Activated CD4-positive, alpha-beta T cell treated with anti-CD3 and anti-CD28 coated beads for 24 hours (primary cell): ENCODE results near the gene SLC9A7.
"Not testable (repeated sequence)": the region's sequence is repeated elsewhere in the genome, so short reads cannot be mapped to it uniquely, and the experiment has no call there.

Experiments
- DNase-seq, 2 donors: peaks; one replicate each; pipeline ENCODE4 v3.0.0-alpha.2; 2020; ENCODE audit warnings: low read depth in 2 of 2

SLC9A7 gene

GRCh38 chrX:46758956-46759644 is at the start of gene SLC9A7:
SLC9A7 (minus strand) TSS chrX:46759118; CDS start chrX:46759029, 89 bp downstream.
- peak; percentile 59 to 67 for DNase-seq

GRCh38 chrX:46805270-46805669 is 46.4 kb upstream of the SLC9A7 start:
- DNase-seq, result no peak

GRCh38 chrX:46803140-46803539 is 44.2 kb upstream of the SLC9A7 start:
- no peak for DNase-seq

- peak; percentile 59 to 70 for DNase-seq
Measured at GRCh38 chrX:46796574-46797191, 37.8 kb upstream of the SLC9A7 start.

GRCh38 chrX:46793386-46794143 is 34.6 kb upstream of the SLC9A7 start:
- no peak for DNase-seq

- no peak for DNase-seq
Measured at GRCh38 chrX:46792810-46793188, 33.9 kb upstream of the SLC9A7 start.

GRCh38 chrX:46791927-46792809 is 33.2 kb upstream of the SLC9A7 start:
- DNase-seq, result no peak

- DNase-seq, result no peak
Measured at GRCh38 chrX:46788902-46789301, 30.0 kb upstream of the SLC9A7 start.

- DNase-seq, result not testable (repeated sequence)
Measured at GRCh38 chrX:46784437-46784836, 25.5 kb upstream of the SLC9A7 start.

- no peak for DNase-seq
Measured at GRCh38 chrX:46782034-46782433, 23.1 kb upstream of the SLC9A7 start.

GRCh38 chrX:46777971-46778810 is 19.3 kb upstream of the SLC9A7 start:
- DNase-seq, result no peak

- no peak for DNase-seq
Measured at GRCh38 chrX:46770817-46771163, 11.9 kb upstream of the SLC9A7 start.

GRCh38 chrX:46770000-46770816 is 11.3 kb upstream of the SLC9A7 start:
- no peak for DNase-seq

GRCh38 chrX:46762963-46763362 is 4.0 kb upstream of the SLC9A7 start:
- DNase-seq, result no peak

- DNase-seq, result no peak
Measured at GRCh38 chrX:46759645-46759974, 692 bp upstream of the SLC9A7 start.

GRCh38 chrX:46758163-46758955 is 559 bp downstream of the SLC9A7 start:
- DNase-seq, result peak in 1 of 2 donors; percentile 10

- DNase-seq, result no peak
Measured at GRCh38 chrX:46757593-46757992, 1.3 kb downstream of the SLC9A7 start.

- no peak for DNase-seq
Measured at GRCh38 chrX:46757052-46757451, 1.9 kb downstream of the SLC9A7 start.

GRCh38 chrX:46755671-46756070 is 3.2 kb downstream of the SLC9A7 start:
- DNase-seq, result no peak
